Neural cell (in vitro differentiated cells): ENCODE data around the gene STRAP. TPM values are rescaled to one million over a fixed set of nuclear protein-coding genes. Genes with fewer than 3 reads are reported as not detected.

Experiments
- H2AFZ ChIP-seq: fragments of 200-600, 300-800 bp; sonication (generic), shearing (Covaris generic); 2 replicates; pipeline ENCODE4 v1.6.0; 2014; ENCODE audit warnings: low read depth, mild to moderate bottlenecking, antibody characterized with exemption, low read length, moderate library complexity
- H3F3A ChIP-seq: fragments of 200-600 bp; shearing (Covaris generic); 2 replicates; pipeline ENCODE4 v1.6.1; 2016; ENCODE audit warnings: mild to moderate bottlenecking, moderate library complexity, mixed read lengths, antibody characterized with exemption, low read length; ENCODE audit not compliant: insufficient read depth, poor library complexity, severe bottlenecking
- H3K27ac ChIP-seq: fragments of 200-600, 300-800 bp; sonication (generic), shearing (Covaris generic); 2 replicates; pipeline ENCODE4 v1.5.1; 2014; ENCODE audit warnings: mild to moderate bottlenecking, low read length, moderate library complexity
- H3K27me3 ChIP-seq: fragments of 300-800, 200-600 bp; sonication (generic), shearing (Covaris generic); 2 replicates; pipeline ENCODE4 v1.6.0; 2014; ENCODE audit warnings: mild to moderate bottlenecking, low read depth, low read length, moderate library complexity; ENCODE audit not compliant: insufficient read depth
- H3K36me3 ChIP-seq: fragments of 300-800, 200-600 bp; sonication (generic), shearing (Covaris generic); 2 replicates; pipeline ENCODE4 v1.5.1; 2014; ENCODE audit warnings: mild to moderate bottlenecking, antibody characterized with exemption, low read length, moderate library complexity; ENCODE audit not compliant: insufficient read depth
- H3K4me2 ChIP-seq: fragments of 300-800, 200-600 bp; sonication (generic), shearing (Covaris generic); 2 replicates; pipeline ENCODE4 v1.6.0; 2014; ENCODE audit warnings: mild to moderate bottlenecking, low read length
- H3K4me3 ChIP-seq: fragments of 300-800, 200-600 bp; sonication (generic), shearing (Covaris generic); 2 replicates; pipeline ENCODE4 v1.5.1; 2014; ENCODE audit warnings: mild to moderate bottlenecking, low read length, moderate library complexity
- H3K79me2 ChIP-seq: fragments of 200-600 bp; shearing (Covaris generic); replicated peaks from 2 replicates; pipeline ENCODE4 v1.6.0; 2014; ENCODE audit warnings: mild to moderate bottlenecking, low read length, moderate library complexity; ENCODE audit not compliant: insufficient read depth
- H3K9ac ChIP-seq: fragments of 300-800, 200-600 bp; sonication (generic), shearing (Covaris generic); 2 replicates; pipeline ENCODE4 v1.6.1; 2016; ENCODE audit warnings: mild to moderate bottlenecking, low read length, mixed read lengths
- H3K9me2 ChIP-seq: fragments of 200-600 bp; shearing (Covaris generic); 2 replicates; pipeline ENCODE4 v1.6.1; 2016; ENCODE audit warnings: mild to moderate bottlenecking, low read length, mixed read lengths; ENCODE audit not compliant: insufficient read depth
- H3K9me3 ChIP-seq: fragments of 200-600, 300-800 bp; sonication (generic), shearing (Covaris generic); 2 replicates; pipeline ENCODE4 v1.6.1; 2016; ENCODE audit warnings: mild to moderate bottlenecking, mixed run types, low read length, moderate library complexity, mixed read lengths
- H4K20me1 ChIP-seq: fragments of 200-600 bp; shearing (Covaris generic); 2 replicates; pipeline ENCODE4 v1.6.1; 2016; ENCODE audit warnings: mild to moderate bottlenecking, mixed run types; ENCODE audit not compliant: insufficient read depth
- EP300 ChIP-seq: fragments of 450-650 bp; conservative IDR thresholded peaks from 2 replicates; pipeline ENCODE4 v1.6.1; 2014; ENCODE audit warnings: antibody characterized with exemption, mild to moderate bottlenecking, moderate library complexity; ENCODE audit not compliant: poor library complexity, severe bottlenecking
- EZH2 ChIP-seq: fragments of 200-600, 300-800 bp; shearing (Covaris generic), sonication (generic); IDR thresholded peaks from 2 replicates; pipeline ENCODE4 v1.6.1; 2014; ENCODE audit warnings: antibody characterized with exemption, low read length, borderline replicate concordance, mild to moderate bottlenecking; ENCODE audit not compliant: insufficient read depth, poor library complexity, severe bottlenecking
- MXI1 ChIP-seq: fragments of 450-650 bp; conservative IDR thresholded peaks from 2 replicates; pipeline ENCODE4 v1.6.1; 2014; ENCODE audit warnings: antibody characterized with exemption, mild to moderate bottlenecking; ENCODE audit not compliant: poor library complexity, severe bottlenecking
- POLR2AphosphoS5 ChIP-seq: IDR thresholded peaks from 2 replicates; pipeline ENCODE4 v1.6.1; 2012
- RAD21 ChIP-seq: fragments of 450-650 bp; conservative IDR thresholded peaks from 2 replicates; pipeline ENCODE4 v1.6.1; 2014; ENCODE audit warnings: antibody characterized with exemption, mild to moderate bottlenecking, moderate library complexity
- SMC3 ChIP-seq: fragments of 450-650 bp; conservative IDR thresholded peaks from 2 replicates; pipeline ENCODE4 v1.6.1; 2014; ENCODE audit warnings: antibody characterized with exemption, mild to moderate bottlenecking, moderate library complexity; ENCODE audit not compliant: poor library complexity
- TAF1 ChIP-seq: IDR thresholded peaks from 2 replicates; pipeline ENCODE4 v1.6.1; 2012; ENCODE audit warnings: low read depth
- polyA plus RNA-seq: library from polyadenylated mRNA; depleted of rRNA; stranded (reverse); fragments of >200 nt; gene quantifications from 2 replicates; pipeline ENCODE4 v1.2.3, GENCODE V29; 2014
- TF ChIP-seq, protein P1 (sequence below): fragments of 450-650 bp; IDR thresholded peaks from 2 replicates; pipeline ENCODE4 v1.5.1; 2014; ENCODE audit warnings: antibody characterized with exemption, mild to moderate bottlenecking, moderate library complexity; ENCODE audit not compliant: poor library complexity, severe bottlenecking
- TF ChIP-seq, protein P2 (sequence below): IDR thresholded peaks from 2 replicates; pipeline ENCODE4 v1.6.1; 2012; ENCODE audit warnings: borderline replicate concordance

STRAP gene
- polyA plus RNA-seq, 1 donor from 2014 or later = 213 TPM

DNA sequence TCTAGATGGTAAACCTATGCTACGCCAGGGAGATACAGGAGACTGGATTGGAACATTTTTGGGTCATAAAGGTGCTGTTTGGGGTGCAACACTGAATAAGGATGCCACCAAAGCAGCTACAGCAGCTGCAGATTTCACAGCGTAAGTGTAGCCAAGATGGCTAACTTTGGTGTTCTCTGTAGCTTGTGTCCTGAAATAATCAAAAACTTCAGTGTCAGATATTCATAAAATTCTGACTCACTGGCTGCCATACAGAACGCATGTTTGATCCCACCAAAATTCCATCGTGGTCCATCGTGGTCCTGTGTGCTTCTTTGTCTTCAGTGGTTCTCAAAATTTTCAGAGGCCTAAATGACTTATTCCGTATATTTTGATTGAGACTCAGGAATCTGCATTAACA lies 1.3 kb downstream of the STRAP start:
- TF ChIP-seq POLR2AphosphoS5 = no peak
- TF ChIP-seq EZH2 = no peak
- TF ChIP-seq SMC3 = no peak
- TF ChIP-seq, protein P1, sequence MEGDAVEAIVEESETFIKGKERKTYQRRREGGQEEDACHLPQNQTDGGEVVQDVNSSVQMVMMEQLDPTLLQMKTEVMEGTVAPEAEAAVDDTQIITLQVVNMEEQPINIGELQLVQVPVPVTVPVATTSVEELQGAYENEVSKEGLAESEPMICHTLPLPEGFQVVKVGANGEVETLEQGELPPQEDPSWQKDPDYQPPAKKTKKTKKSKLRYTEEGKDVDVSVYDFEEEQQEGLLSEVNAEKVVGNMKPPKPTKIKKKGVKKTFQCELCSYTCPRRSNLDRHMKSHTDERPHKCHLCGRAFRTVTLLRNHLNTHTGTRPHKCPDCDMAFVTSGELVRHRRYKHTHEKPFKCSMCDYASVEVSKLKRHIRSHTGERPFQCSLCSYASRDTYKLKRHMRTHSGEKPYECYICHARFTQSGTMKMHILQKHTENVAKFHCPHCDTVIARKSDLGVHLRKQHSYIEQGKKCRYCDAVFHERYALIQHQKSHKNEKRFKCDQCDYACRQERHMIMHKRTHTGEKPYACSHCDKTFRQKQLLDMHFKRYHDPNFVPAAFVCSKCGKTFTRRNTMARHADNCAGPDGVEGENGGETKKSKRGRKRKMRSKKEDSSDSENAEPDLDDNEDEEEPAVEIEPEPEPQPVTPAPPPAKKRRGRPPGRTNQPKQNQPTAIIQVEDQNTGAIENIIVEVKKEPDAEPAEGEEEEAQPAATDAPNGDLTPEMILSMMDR = no peak
- no peak for TF ChIP-seq MXI1
- TF ChIP-seq, protein P2, sequence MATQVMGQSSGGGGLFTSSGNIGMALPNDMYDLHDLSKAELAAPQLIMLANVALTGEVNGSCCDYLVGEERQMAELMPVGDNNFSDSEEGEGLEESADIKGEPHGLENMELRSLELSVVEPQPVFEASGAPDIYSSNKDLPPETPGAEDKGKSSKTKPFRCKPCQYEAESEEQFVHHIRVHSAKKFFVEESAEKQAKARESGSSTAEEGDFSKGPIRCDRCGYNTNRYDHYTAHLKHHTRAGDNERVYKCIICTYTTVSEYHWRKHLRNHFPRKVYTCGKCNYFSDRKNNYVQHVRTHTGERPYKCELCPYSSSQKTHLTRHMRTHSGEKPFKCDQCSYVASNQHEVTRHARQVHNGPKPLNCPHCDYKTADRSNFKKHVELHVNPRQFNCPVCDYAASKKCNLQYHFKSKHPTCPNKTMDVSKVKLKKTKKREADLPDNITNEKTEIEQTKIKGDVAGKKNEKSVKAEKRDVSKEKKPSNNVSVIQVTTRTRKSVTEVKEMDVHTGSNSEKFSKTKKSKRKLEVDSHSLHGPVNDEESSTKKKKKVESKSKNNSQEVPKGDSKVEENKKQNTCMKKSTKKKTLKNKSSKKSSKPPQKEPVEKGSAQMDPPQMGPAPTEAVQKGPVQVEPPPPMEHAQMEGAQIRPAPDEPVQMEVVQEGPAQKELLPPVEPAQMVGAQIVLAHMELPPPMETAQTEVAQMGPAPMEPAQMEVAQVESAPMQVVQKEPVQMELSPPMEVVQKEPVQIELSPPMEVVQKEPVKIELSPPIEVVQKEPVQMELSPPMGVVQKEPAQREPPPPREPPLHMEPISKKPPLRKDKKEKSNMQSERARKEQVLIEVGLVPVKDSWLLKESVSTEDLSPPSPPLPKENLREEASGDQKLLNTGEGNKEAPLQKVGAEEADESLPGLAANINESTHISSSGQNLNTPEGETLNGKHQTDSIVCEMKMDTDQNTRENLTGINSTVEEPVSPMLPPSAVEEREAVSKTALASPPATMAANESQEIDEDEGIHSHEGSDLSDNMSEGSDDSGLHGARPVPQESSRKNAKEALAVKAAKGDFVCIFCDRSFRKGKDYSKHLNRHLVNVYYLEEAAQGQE = no peak
- no peak for TF ChIP-seq TAF1
- no peak for TF ChIP-seq EP300
- TF ChIP-seq RAD21 = no peak
- Histone ChIP-seq H3K9me2 (no peaks in the 10 kb centered on the region), H3K27ac (peak overlapping the region; percentile 99), H4K20me1 (no peaks in the 10 kb centered on the region), H2AFZ (no peak overlapping the region), H3K9ac (peak overlapping the region; percentile 99), H3F3A (peaks cover 10% of the 10 kb centered on the region), H3K4me2 (peak overlapping the region; percentile 94), H3K27me3 (no peaks in the 10 kb centered on the region), H3K9me3 (no peaks in the 10 kb centered on the region), H3K36me3 (peaks cover 6% of the 10 kb centered on the region), H3K4me3 (peak overlapping the region; percentile 92), H3K79me2 (peaks cover 60% of the 10 kb centered on the region)

DNA sequence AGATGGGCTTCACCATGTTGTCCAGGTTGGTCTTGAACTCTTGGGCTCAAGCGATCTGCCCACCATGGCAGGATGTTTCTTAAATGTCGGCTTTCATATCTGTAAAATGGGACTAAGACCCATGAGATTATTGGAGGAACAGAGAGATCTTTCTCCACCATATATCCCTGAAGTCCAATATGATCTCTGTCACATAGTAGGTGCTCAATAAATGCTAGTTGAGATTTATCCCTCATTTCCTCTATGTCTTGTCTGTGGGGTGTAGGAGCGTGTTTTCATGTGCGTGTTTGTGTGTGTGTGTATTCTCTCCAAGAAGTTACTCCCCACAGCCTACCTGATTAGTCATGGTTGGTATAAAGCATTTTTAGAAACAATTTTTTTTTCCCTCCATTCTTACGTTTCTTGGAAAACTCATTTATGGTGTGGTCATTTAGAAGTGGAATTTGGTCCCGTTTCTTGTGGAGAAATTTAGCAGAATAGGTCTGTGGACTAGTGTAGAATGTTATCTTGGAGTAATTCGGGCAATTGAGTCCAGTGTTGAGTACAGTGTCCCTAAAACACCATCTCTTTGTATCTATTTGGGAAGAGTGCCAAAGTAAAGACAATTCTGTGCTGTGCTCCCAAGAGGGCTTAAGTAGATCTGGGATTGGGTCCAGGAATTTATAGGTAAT lies 4.3 kb downstream of the STRAP start:
- no peak overlapping the region for H3K4me2 ChIP-seq
- no peak overlapping the region for H3K9ac ChIP-seq
- H4K20me1 ChIP-seq = no peaks in the 10 kb centered on the region
- H3K79me2 ChIP-seq = peaks cover 69% of the 10 kb centered on the region
- TF ChIP-seq SMC3 = no peak
- no peak overlapping the region for H2AFZ ChIP-seq
- H3K4me3 ChIP-seq = peak overlapping the region; percentile 15
- H3K9me3 ChIP-seq = no peaks in the 10 kb centered on the region
- no peaks in the 10 kb centered on the region for H3K9me2 ChIP-seq
- peaks cover 10% of the 10 kb centered on the region for H3F3A ChIP-seq
- peaks cover 15% of the 10 kb centered on the region for H3K36me3 ChIP-seq
- no peaks in the 10 kb centered on the region for H3K27me3 ChIP-seq
- H3K27ac ChIP-seq = no peak overlapping the region
